Posterior cingulate gyrus (tissue), 11 donors: ENCODE results near the gene AGAP2.
"Not testable (repeated sequence)": the region's sequence is repeated elsewhere in the genome, so short reads cannot be mapped to it uniquely, and the experiment has no call there.

Experiments used
- DNase-seq, 10 donors: peaks; one replicate each; pipeline versions ENCODE4 v3.0.0 to v3.0.0-alpha.2; 2020 to 2021; ENCODE audit warnings: mixed read lengths in 3 of 10
- intact Hi-C: fragments of 100-400 bp; cut with DNase I; formaldehyde crosslinking; loops from one replicate; pipeline ENCODE4 v1.15.1; 2023

AGAP2 gene

DNA sequence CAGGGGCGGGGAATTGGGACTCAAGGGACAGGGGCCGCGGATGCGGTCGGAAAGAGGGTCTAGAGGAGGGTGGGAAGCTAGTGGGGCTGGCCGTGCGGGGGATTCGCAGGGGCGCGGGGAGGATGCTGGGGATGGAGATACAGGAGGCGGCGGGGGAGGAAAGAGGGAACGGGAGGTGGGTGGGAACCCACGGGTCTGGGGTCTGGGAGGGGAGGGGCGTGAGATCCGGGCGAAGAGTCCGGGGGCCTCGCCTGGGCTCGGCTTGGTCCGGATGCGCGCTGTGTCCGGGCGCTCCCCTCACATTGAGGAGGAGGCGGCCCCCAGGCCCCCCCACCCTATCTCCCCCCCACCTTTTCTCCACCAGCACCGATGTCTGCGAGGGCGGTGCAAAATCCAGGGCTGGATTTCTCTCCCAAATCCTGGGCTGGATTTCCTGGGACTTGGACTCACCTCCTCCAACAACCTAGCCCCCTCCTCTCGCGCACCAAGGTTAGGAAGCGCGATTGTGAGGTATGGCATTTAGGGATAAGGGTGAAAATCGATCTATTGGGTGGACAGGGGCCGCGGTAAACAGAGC, at the start of gene AGAP2:
Gene AGAP2 (minus strand): TSS at position 82 of the 577 bp plus-strand sequence. CDS start 496 bp downstream, outside the sequence.
- peak in 7 of 10 donors; percentile 59 to 94 (median 63) for DNase-seq
- intact Hi-C loops: loop anchor here (5.0 kb wide), 1 partner anchor 156 kb away; no protein-coding TSS in a partner anchor

- intact Hi-C loops: loop anchor here (5.0 kb wide), 1 partner anchor 118 kb away; no protein-coding TSS in a partner anchor
Observed at GRCh38 chr12:57783861-57784260, 45.3 kb upstream of the AGAP2 start.

GRCh38 chr12:57783466-57783801, 44.9 kb upstream of the AGAP2 start:
- intact Hi-C loops: loop anchor here (5.0 kb wide), 1 partner anchor 119 kb away; no protein-coding TSS in a partner anchor
- peak in 1 of 10 donors; percentile 10 for DNase-seq

More at GRCh38 chr12:57783861-57784260, 45.3 kb upstream of the AGAP2 start:
- no peak for DNase-seq

DNA sequence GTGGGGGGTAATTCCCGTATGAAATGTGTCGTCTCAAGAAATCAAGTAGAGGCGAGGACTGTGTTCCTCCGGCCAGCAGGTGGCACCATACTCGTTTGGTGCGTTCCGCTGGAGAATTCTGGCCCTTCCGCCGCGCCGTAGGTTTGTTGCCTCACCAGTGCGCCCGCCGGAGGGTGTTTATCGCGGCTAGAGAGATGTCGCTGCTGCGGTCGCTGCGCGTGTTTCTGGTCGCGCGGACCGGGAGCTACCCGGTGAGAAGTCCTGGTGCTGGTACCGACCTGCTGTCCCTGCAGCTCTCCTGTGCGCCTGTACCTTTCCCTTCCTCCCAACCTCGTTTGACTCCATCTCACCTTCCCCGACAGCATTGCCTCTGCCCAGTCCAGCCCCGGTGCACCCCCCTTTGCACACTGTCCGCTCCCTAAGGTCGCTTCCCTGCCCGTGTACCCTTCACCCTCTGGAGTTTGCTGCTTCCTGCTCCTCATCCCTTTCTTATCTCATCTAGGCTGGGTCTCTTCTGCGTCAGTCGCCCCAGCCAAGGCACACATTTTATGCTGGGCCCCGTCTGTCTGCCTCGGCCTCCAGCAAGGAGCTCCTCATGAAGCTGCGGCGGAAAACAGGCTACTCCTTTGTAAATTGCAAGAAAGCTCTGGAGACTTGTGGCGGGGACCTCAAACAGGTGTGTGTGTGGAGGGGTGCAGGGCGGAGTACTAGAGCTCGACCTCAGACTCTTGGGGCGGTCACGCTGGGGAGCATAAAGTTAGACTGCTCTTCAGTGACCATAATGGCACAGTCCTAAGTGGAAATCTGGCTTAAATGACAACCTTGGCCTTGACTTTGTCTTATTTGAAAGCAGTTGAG, 44.3 kb upstream of the AGAP2 start, which contains the start of gene TSFM:
Gene TSFM (plus strand): TSS at position 180 of the 858 bp plus-strand sequence. CDS start 15 bp downstream, at position 195.
- intact Hi-C loops: loop anchor here (1.0 to 5.0 kb wide), 2 partner anchors 11 to 119 kb away; partner anchors contain the start of genes EEF1AKMT3 and METTL1
- DNase-seq: peak; percentile 95 to 99 (median 98)

- intact Hi-C loops: loop anchor here (1.0 to 5.0 kb wide), 2 partner anchors 10 to 120 kb away; partner anchors contain the start of genes EEF1AKMT3 and METTL1
- DNase-seq: no peak
Observed at GRCh38 chr12:57782243-57782607, 43.7 kb upstream of the AGAP2 start.

DNA sequence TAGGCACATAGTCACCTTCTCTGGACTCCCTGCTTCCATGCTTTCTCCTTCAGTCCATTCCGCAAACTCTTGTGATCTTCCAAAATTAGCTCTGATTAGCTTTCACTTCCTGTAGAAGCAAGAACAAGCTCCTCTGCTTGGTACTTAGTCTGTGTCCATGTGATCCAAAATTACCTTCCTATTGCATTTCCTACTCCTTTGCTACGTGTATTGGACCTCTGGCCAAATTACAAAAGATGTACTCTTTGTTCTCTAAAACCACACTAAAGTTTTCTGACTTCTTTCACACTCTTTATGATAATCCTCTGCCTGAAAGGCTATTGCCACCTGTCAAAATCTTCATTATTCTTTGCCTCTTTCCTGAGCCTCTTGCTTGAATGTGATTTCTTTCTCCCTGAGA, 43.3 kb upstream of the AGAP2 start:
- no peak for DNase-seq
- intact Hi-C loops: loop anchor here (1.0 to 5.0 kb wide), 2 partner anchors 10 to 120 kb away; partner anchors contain the start of genes EEF1AKMT3 and METTL1

GRCh38 chr12:57781244-57781643, 42.7 kb upstream of the AGAP2 start:
- peak in 1 of 10 donors; percentile 21 for DNase-seq
- intact Hi-C loops: loop anchor here (5.0 kb wide), 1 partner anchor 121 kb away; no protein-coding TSS in a partner anchor

DNA sequence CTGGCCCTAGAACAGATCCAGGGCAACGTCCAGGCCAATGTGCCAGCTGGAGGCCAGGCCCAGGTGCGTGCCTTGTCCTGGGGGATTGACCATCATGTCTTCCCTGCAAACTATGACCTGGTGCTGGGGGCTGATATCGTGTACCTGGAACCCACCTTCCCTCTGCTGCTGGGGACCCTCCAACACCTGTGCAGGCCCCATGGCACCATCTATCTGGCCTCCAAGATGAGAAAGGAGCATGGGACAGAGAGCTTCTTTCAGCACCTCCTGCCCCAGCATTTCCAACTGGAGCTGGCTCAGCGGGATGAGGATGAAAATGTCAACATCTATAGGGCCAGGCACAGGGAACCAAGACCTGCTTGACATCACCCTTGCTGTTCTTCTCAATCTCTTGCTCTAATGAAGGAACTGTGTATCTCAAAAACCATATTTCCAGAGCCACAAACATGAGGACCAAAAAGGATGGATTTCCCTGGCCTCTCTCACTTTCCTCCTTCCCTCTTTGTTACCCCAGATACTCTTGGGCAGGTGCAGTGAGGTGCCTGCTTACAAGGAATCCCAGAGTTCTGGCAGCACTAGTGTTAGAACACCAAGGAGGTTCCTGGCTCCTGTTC, 41.8 kb upstream of the AGAP2 start:
- intact Hi-C loops: loop anchor here (5.0 kb wide), 1 partner anchor 122 kb away; no protein-coding TSS in a partner anchor
- peak in 1 of 10 donors; percentile 55 for DNase-seq

DNA sequence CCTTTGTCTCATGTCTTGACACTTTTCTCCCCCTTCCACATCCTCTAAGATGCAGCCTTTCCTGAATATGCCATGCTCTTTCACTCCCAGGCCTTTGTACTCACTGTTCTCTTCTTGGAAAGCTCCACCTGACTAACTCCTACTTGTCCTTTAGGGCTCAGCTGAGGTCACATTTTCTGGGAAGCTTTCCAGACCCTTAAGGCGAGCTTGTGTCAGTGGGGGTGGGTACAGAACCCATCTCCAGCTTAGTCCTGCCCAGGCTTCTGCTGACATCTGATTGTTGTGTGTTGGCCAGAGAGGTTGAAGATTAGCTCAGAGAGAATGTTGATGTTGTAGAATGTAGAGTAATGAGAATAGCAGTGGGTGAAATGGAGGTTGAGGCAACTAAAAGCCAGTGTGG, 41.2 kb upstream of the AGAP2 start:
- no peak for DNase-seq
- intact Hi-C loops: loop anchor here (5.0 kb wide), 1 partner anchor 123 kb away; no protein-coding TSS in a partner anchor

- no peak for DNase-seq
- intact Hi-C loops: no loop called here
Observed at GRCh38 chr12:57777911-57778310, 39.4 kb upstream of the AGAP2 start.

GRCh38 chr12:57777367-57777766, 38.8 kb upstream of the AGAP2 start:
- intact Hi-C loops: no loop called here
- no peak for DNase-seq

- intact Hi-C loops: no loop called here
Observed at GRCh38 chr12:57776247-57776587, 37.7 kb upstream of the AGAP2 start.

DNA sequence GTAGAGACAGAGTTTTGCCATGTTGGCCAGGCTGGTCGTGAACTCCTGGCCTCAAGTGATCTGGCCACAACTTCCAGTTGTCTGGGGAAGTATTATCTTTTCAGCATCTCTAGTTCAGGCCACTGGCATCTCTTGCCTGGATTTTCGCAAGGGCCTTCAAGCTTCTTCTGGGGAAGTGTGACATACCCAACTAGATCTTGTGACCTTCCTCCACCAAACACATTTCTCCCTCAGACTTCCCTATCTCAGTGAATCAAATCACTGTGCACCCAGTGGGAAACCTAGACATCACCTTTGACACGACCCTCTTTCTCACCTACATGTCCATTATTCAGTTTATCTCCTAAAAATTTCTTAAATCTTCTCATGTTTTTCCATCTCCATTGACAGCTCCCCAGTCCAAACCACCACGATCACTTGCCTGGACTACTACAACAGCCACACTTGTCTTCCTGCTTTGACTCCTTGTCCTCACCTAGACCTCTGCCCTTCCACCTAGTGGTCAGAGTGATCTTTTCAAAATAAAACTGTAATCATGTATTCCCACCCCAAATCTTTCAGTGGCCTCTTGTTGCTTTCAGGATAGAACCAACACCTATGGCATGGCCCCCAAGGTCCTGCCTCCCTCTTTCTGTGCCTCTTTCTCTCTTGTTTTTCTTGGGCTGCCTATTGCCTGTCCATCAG, 37.2 kb upstream of the AGAP2 start:
- no peak for DNase-seq
- intact Hi-C loops: no loop called here

More at GRCh38 chr12:57776247-57776587, 37.7 kb upstream of the AGAP2 start:
- no peak for DNase-seq

DNA sequence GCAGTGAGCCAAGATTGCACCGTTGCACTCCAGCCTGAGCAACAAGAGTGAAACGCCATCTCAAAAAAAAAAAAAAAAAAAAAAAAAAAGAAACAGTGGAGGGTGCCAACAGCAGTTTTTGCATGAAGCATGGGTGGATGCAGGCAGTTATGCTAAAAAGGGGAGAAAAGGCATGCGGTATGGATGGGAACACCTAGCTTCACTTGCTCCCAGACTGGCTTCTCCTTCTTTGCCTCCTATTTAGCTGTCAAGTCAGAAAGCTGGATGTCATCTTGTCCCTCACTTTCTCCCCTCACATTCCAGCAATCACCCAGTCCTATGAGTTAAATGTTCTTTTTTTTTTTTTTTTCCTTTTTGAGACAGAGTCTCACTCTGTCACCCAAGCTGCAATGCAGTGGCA, 36.5 kb upstream of the AGAP2 start:
- no peak for DNase-seq
- intact Hi-C loops: no loop called here

GRCh38 chr12:57774634-57775033, 36.1 kb upstream of the AGAP2 start:
- peak in 1 of 10 donors; percentile 72 for DNase-seq

DNA sequence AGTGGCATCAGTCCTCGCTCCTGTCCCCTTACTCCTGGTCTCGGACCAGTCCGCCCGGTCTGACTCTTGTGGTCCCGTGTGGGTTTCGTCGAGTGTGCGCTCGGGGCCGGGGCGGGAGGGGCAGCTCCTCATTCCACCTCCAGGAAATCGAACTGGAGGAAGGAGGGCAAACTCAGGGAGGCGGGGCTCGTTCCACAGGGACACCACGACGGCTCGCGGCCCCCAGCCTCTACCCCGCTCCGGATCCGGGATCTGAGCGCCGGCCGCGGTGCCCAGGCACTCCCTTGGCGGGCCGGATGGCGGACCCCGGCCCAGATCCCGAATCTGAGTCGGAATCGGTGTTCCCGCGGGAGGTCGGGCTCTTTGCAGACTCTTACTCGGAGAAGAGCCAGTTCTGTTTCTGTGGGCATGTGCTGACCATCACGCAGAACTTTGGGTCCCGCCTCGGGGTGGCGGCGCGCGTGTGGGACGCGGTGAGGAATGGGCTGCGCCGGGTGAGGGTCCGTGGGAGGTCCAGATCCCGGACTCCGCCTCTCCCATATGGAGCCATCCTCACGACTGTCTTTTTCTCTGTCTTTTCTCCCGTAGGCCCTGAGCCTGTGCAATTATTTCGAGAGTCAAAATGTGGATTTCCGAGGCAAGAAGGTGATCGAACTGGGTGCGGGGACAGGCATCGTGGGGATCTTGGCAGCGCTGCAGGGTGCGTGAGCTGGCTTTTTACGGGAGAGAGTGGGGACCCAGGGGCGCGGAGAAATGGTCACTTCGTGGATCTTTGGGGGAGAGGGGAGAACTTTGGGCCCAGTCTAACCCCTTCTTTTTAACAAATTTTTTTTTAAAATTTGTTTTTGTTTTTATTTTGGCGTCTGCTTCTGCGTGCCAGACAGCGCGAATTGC, 34.1 kb upstream of the AGAP2 start, which contains the start of gene EEF1AKMT3:
Gene EEF1AKMT3 (plus strand): TSS at position 186 of the 894 bp plus-strand sequence. CDS start 111 bp downstream, at position 297.
- peak in 6 of 10 donors; percentile 34 to 91 (median 46) for DNase-seq
- intact Hi-C loops: loop anchor here (1.0 kb wide), 2 partner anchors 10 to 20 kb away; partner anchors contain the start of genes CDK4 and TSFM

More at GRCh38 chr12:57774634-57775033, 36.1 kb upstream of the AGAP2 start:
- intact Hi-C loops: not testable (repeated sequence)

GRCh38 chr12:57771873-57772428, 33.4 kb upstream of the AGAP2 start, which contains the start of gene METTL1:
Gene METTL1, minus strand, starts transcription at chr12:57772105. Its CDS starts 22 bp downstream, at chr12:57772083.
- peak; percentile 92 to 99 (median 96) for DNase-seq
- intact Hi-C loops: loop anchor here (1.0 kb wide), 2 partner anchors 10 to 20 kb away; partner anchors contain the start of genes CDK4 and TSFM

GRCh38 chr12:57771236-57771872, 32.8 kb upstream of the AGAP2 start:
- DNase-seq: peak; percentile 55 to 97 (median 75)
- intact Hi-C loops: no loop called here
